H4 (cell line): ENCODE measurements around the gene TBX21. TPM values are rescaled to one million over a fixed set of nuclear protein-coding genes. Genes with fewer than 3 reads are reported as not detected.
"Not testable (repeated sequence)": the region's sequence is repeated elsewhere in the genome, so short reads cannot be mapped to it uniquely, and the experiment has no call there.

Experiments
- DNase-seq: peaks from one replicate; pipeline ENCODE4 v3.0.0-alpha.2; 2015; ENCODE audit warnings: low spot score
- total RNA-seq: library from RNA; depleted of rRNA; stranded (reverse); fragments of >200 nt; shearing (Covaris generic); gene quantifications from 2 replicates; pipeline ENCODE4 v1.2.3, GENCODE V29; 2014

The TBX21 gene
- total RNA-seq, 1 experiment from 2014 or later = 0.10 TPM

DNA sequence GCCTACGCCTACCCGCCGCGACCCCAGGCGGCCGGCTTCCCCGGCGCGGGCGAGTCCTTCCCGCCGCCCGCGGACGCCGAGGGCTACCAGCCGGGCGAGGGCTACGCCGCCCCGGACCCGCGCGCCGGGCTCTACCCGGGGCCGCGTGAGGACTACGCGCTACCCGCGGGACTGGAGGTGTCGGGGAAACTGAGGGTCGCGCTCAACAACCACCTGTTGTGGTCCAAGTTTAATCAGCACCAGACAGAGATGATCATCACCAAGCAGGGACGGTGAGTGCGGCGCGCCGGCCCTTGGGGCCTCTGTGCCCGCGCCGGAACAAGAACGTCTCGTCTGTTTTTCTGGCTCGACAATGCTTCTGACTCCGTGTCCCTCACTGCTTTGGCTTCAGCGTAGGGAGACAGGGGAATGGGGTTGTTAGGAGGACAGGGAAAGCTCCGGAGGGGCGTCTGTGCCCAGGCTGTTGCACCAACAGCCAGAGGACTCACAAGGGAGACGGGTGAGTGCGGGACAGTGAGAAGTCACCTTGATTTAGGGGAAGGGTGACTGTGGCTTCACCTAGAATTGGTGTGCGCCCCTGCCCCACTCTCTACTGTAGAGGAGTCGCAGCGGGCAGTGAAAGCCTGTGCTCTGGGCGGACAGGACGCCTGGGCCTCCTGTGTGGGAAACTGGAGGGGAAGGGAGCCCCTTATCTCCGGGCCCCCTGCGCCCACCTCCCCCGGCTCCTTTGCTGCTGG, 806 bp downstream of the TBX21 start:
- no peak for DNase-seq

DNA sequence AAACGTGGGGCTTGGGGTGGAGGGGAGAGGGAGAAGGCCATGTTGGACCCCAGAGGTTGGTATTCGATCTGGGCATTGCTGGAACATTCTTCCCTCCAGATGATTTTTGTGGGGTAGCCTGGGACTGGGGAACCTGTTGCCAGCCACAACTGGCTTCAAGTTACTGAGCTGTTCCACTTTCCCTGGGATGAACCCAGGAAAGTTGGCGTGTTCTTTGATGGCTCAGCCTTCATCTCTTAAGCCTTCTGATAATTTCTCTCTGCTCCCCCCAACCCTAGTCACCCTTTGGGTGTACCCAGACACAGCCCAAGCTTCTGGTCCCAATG, 2.1 kb downstream of the TBX21 start:
- no peak for DNase-seq

DNA sequence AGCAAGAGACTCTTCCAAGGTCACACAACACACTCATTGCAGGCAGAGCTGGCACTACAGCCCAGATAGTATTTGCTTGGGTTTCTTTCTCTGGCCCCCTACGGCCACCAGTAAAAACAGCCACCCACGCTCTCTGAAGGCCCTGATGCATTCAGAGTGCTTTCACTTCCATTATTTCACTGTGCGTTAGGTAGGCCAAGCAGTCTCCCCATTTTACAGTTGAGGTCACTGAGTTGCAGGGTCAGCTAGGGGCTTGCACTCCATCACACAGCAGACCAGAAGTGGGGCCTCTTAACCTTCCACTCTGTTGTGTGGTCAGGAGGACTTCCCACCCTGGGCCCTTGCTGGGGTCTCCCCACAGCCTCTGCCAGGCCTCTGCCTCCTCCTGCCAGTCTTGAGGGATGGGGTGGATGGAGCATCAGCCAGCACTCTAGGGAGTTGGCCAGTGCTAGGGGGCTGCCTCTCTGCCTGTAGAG, 2.5 kb downstream of the TBX21 start:
- no peak for DNase-seq

DNA sequence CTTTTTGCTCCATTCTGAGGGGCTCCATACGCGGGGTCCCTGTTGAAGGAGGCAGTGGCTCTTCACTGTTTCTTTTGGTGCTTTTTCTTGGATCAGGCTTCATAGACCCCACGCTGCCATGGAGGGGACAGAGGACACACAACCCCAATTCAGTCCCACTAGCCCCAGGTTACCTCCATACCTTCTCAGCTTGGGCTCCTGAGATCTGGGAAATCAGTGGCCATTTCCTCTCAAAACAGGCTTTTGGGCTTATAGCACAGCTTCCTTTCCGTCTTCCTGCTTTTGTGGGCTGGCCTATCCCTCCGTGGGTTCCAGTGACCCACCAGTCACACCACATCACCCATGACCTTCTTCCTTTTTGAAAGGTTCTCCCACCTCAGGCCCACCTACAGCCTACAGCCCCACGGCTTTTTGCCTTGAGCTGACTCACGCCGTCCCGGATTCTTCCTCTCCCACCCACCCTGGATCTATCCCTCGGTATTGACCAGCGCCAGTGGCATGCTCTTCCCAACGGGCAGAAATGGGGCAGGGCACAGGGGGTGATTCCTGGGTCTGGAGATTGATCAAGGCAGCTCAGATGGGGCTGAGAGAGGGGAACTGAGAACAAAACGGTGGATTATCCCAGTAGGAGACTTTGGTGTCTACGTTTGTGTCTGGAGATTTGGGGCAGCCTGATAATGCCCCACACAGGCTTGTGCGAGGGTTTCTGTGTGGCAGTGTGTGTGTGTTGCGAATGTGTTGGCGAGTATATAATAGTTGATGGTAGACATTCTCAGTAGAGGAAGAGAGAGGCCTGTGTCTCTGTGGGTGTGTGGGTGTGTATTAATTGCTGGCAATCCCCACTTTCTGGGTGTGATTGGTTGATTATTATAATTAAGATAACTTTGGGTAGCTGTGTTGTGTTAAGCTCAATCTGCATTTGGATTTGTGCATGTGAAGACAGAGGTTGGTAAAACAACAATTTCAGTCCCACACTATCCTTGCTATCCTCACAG, 3.8 kb downstream of the TBX21 start:
- DNase-seq = no peak

- DNase-seq = no peak
Measured at GRCh38 chr17:47738178-47738577, 5.1 kb downstream of the TBX21 start.

DNA sequence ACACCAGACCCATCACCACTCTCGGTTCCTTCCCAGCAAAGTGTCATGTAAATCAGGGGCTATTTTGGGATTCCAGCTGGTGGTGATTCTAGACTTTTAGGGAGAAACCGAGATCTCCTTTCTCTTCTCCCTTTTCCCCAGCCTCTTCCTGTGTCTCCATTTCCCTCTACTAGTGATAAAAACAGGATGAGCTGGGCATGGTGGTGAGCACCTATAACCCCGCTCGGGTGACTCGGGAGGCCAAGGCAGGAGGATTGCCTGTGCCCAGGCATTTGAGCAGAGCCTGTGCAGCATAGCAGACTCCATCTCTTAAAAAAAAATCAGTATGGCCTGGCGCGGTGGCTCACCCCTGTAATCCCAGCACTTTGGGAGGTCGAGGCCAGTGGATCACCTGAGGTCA, 6.1 kb downstream of the TBX21 start:
- no peak for DNase-seq

DNA sequence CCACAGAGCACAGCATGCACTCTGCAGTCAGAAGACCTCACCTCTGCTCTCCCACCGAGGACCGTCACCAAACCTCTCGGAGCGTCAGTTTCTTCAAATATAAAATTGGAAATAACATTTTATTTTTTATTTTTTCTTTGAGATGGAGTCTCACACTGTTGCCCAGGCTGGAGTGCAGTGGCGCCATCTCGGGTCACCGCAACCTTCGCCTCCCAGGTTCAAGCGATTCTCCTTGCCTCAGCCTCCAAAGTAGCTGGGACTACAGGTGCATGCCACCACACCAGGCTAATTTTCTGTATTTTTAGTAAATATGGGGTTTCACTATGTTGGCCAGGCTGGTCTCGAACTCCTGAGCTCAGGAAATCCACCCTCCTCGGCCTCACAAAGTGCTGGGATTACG, 6.9 kb downstream of the TBX21 start:
- DNase-seq = not testable (repeated sequence)

DNA sequence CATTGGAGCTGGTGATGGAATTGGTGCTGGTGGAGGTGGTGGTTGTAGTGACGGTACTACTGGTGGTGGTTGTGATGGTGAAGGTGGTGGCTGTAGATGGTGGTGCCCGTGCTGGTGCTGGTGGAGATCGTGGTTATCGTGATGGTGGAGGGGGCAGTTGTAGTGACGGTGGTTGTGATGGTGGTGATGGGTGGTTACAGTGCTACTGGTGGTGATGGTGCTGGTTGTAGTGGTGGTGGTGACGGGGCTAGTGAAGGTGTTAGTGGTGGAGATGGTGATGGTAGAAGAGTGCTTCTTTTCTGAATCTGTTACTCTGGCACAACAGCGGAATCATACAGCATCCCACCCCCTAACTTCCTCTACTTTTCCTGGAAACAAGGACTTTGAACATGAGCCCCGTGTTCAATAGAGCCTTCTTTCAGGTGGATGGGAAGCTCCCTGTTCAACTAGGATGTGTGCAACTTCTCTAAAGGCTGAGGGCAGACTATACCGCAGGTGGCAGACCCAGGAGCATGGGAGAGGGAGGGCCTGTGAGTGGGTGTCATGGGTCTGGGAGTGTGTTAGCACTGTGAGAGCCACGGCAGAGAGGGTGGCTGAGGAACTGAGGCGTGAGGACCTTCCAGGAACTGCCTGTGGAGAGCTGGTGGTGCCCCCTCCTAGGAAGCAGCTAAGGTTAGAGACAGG, 8.2 kb downstream of the TBX21 start:
- DNase-seq = no peak

DNA sequence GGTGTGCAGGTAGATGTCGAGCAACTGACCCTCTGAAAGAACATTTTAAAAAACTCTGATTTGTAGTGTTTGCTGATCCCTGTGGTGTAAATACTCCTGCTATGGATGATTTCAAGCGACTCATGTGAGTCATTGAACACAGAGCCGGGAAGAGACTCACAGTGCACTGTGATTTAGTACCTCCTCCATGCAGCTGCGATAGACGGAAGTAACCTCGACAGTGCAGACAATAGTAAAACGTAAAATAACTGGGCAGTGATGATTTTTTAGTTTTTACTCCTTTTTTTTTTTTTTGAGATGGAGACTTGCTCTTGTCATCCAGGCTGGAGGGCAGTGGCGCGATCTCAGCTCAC, 8.7 kb downstream of the TBX21 start:
- no peak for DNase-seq

- no peak for DNase-seq
Measured at GRCh38 chr17:47742319-47743181, 9.5 kb downstream of the TBX21 start.

- DNase-seq = no peak
Measured at GRCh38 chr17:47744168-47745036, 11.4 kb downstream of the TBX21 start.

DNA sequence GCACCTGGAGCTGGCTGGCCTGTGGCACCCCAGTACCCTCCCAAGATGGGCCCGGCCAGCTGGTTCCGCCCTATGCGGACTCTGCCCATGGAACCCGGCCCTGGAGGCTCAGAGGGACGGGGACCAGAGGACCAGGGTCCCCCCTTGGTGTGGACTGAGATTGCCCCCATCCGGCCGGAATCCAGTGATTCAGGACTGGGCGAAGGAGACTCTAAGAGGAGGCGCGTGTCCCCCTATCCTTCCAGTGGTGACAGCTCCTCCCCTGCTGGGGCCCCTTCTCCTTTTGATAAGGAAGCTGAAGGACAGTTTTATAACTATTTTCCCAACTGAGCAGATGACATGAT, 12.0 kb downstream of the TBX21 start:
- DNase-seq = no peak

DNA sequence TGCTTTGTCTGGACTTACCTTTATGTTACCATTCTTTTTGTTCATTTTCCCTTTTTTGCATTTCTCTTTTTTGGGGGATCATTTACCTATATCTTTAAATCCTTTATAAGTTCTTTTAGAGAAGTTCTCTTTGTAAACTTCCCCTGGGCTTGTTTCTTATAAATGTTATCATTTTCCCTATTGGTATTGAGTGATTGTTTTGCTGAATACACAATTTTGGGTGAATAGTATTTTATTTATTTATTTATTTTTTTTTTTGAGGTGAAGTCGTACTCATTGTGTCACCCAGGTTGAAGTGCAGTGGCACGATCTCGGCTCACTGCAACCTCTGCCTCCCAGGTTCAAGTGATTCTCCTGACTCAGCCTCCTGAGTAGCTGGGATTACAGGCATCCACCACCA, 18.4 kb downstream of the TBX21 start:
- no peak for DNase-seq

- no peak for DNase-seq
Measured at GRCh38 chr17:47757386-47757785, 24.4 kb downstream of the TBX21 start.

DNA sequence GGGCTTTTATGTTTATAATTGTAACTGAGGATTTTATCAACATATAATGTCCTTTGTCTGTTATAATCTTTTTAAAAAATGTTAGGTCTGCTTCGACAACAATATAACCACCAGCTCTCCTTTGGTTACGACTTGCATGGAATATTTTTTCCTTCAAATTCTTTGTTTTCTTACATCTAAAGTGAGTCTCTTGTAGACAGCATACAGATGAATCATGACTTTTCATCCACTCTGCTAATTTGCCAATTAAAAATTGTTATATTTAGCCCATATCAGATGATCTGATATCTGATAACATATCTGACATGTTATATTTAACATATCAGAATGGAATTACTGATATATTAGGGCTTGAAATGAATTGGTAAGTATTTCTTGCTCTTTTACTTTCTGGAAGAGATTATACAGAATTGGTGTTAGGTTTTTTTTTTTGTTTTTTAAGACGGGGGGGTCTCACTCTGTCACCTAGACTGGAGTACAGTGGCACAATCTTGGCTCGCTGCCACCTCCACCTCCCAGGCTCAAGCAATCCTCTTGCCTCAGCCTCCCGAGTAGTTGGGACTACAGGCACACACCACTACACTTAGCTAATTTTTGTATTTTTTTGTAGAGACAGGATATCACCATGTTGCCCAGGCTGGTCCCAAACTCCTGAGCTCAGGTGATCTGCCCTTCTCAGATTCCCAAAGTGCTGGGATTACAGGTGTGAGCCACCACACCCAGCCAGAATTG, 27.5 kb downstream of the TBX21 start:
- DNase-seq = no peak

DNA sequence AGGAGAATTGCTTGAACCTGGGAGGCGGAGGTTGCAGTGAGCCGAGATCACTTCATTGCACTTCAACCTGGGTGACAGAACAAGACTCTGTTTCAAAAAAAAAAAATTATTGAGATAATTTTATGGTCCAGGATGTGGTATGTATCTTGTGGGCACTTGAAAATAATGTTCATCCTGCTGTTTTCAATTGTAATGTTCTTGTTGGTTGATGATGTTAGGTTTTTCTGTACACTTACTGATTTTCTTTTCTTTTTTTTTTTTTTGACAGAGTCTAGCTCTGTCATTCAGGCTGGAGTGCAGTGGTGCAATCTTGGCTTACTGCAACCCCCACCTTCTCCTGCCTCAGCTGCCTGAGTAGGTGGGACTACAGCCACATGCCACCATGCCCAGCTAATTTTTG, 29.7 kb downstream of the TBX21 start:
- DNase-seq = no peak

- no peak for DNase-seq
Measured at GRCh38 chr17:47763913-47764582, 31.0 kb downstream of the TBX21 start.

GRCh38 chr17:47773649-47774048, 40.6 kb downstream of the TBX21 start:
- not testable (repeated sequence) for DNase-seq

- DNase-seq = no peak
Measured at GRCh38 chr17:47774331-47774730, 41.3 kb downstream of the TBX21 start.
